H1 (cell line): ENCODE results near the gene TENT4A. TPM values are rescaled to one million over a fixed set of nuclear protein-coding genes. Genes with fewer than 3 reads are reported as not detected.

ENCODE experiments used
- CTCF ChIA-PET: fragments of 300-600 bp; sonication (Branson Sonifier 250); formaldehyde crosslinking; loops from one replicate; lab custom pipeline; 2021; ENCODE audit not compliant: partially characterized antibody; lab: Charles Lee
- POLR2A ChIA-PET: fragments of 300-600 bp; sonication (Branson Sonifier 250); formaldehyde crosslinking; loops from one replicate; lab custom pipeline; 2021; ENCODE audit warnings: inconsistent platforms; ENCODE audit not compliant: partially characterized antibody; lab: Charles Lee
- DNase-seq, 2 experiments: peaks; one replicate each; pipeline versions ENCODE4 v3.0.0 to v3.0.0-alpha.2; 2010 to 2022; ENCODE audit warnings: low spot score in 2 of 2, low read depth in 1 of 2, mixed read lengths in 1 of 2
- FAIRE-seq: peaks from 2 replicates; lab custom pipeline; 2011; peaks lifted over from hg19 to GRCh38; lab: Jason Lieb, UNC
- H2AFZ ChIP-seq: 2 replicates; pipeline ENCODE4 v1.8.1; 2012; ENCODE audit warnings: low read length, inconsistent platforms
- H2AK5ac ChIP-seq: 2 replicates; pipeline ENCODE4 v1.6.1; 2013; ENCODE audit warnings: low read depth, low read length
- H2BK120ac ChIP-seq: replicated peaks from 2 replicates; pipeline ENCODE3; 2013; ENCODE audit warnings: low read depth, low read length, inconsistent platforms
- H2BK12ac ChIP-seq: 2 replicates; pipeline ENCODE4 v1.6.1; 2013; ENCODE audit warnings: low read depth, low read length
- H2BK15ac ChIP-seq: 2 replicates; pipeline ENCODE4 v1.6.1; 2013; ENCODE audit warnings: low read length
- H2BK20ac ChIP-seq: 2 replicates; pipeline ENCODE4 v1.6.1; 2013; ENCODE audit warnings: low read length
- H2BK5ac ChIP-seq: 2 replicates; pipeline ENCODE4 v1.6.1; 2013; ENCODE audit warnings: low read depth, low read length
- H3K14ac ChIP-seq: 2 replicates; pipeline ENCODE4 v1.6.1; 2013; ENCODE audit warnings: inconsistent platforms; ENCODE audit not compliant: insufficient read length
- H3K18ac ChIP-seq: 2 replicates; pipeline ENCODE4 v1.6.1; 2013; ENCODE audit warnings: low read length; ENCODE audit errors: extremely low read depth
- H3K23ac ChIP-seq: 2 replicates; pipeline ENCODE4 v1.6.1; 2013; ENCODE audit warnings: inconsistent platforms; ENCODE audit not compliant: insufficient read length
- H3K23me2 ChIP-seq: 2 replicates; pipeline ENCODE4 v1.6.1; 2013; ENCODE audit warnings: low read depth, low read length
- H3K27ac ChIP-seq: 2 replicates; pipeline ENCODE4 v1.6.1; 2011; ENCODE audit warnings: low read depth, low read length, inconsistent platforms
- H3K27me3 ChIP-seq, 4 experiments: replicated peaks in 1 of 4; 1 replicate in 1 of 4; 2 replicates in 3 of 4; pipeline versions ENCODE4 v1.6.1 to v1.8.1; 2011 to 2013; ENCODE audit warnings: low read length in 3 of 4, mild to moderate bottlenecking in 3 of 4, inconsistent platforms in 2 of 4, mixed read lengths in 2 of 4, moderate library complexity in 1 of 4; ENCODE audit not compliant: control insufficient read depth in 3 of 4, insufficient read depth in 3 of 4; ENCODE audit errors: extremely low read depth in 1 of 4
- H3K36me3 ChIP-seq, 4 experiments: 2 replicates each; pipeline versions ENCODE4 v1.6.1 to v1.8.1; 2011 to 2013; ENCODE audit warnings: mild to moderate bottlenecking in 4 of 4, low read length in 3 of 4, moderate library complexity in 2 of 4, control low read depth in 1 of 4, inconsistent platforms in 1 of 4; ENCODE audit not compliant: insufficient read depth in 4 of 4, control insufficient read depth in 2 of 4
- H3K4ac ChIP-seq: replicated peaks from 2 replicates; pipeline ENCODE3; 2013; ENCODE audit warnings: low read length, low read depth, mixed read lengths, inconsistent platforms; ENCODE audit not compliant: insufficient read length
- H3K4me1 ChIP-seq, 4 experiments: replicated peaks in 1 of 4; 1 replicate in 1 of 4; 2 replicates in 3 of 4; pipeline versions ENCODE4 v1.6.1 to v1.8.1; 2011 to 2013; ENCODE audit warnings: low read length in 3 of 4, inconsistent platforms in 2 of 4, mixed read lengths in 1 of 4; ENCODE audit not compliant: insufficient read depth in 4 of 4, control insufficient read depth in 3 of 4
- H3K4me2 ChIP-seq, 2 experiments: 2 replicates each; pipeline versions ENCODE4 v1.6.1 to v1.8.1; 2011 to 2013; ENCODE audit warnings: low read depth in 2 of 2, low read length in 2 of 2, control low read depth in 1 of 2, inconsistent platforms in 1 of 2, mild to moderate bottlenecking in 1 of 2; ENCODE audit not compliant: insufficient read depth in 1 of 2
- H3K4me3 ChIP-seq, 4 experiments: fragments of 200-600, 300-600 bp in 1 of 4; sonication (generic), shearing (Covaris generic), sonication (Bioruptor Twin) in 1 of 4; 2 replicates each; pipeline versions ENCODE4 v1.5.1 to v1.8.1; 2011 to 2016; ENCODE audit warnings: low read length in 4 of 4, low read depth in 3 of 4, control low read depth in 2 of 4, inconsistent platforms in 2 of 4, mild to moderate bottlenecking in 2 of 4, mixed read lengths in 1 of 4, moderate library complexity in 1 of 4; ENCODE audit not compliant: insufficient read depth in 2 of 4; ENCODE audit errors: extremely low read depth in 1 of 4
- H3K56ac ChIP-seq: replicated peaks from 2 replicates; pipeline ENCODE3; 2013; ENCODE audit warnings: low read depth, mild to moderate bottlenecking, mixed read lengths, low read length, inconsistent platforms; ENCODE audit not compliant: insufficient read length
- H3K79me1 ChIP-seq: 2 replicates; pipeline ENCODE4 v1.6.1; 2013; ENCODE audit warnings: low read depth, low read length, control low read depth
- H3K79me2 ChIP-seq, 2 experiments: 2 replicates each; pipeline versions ENCODE4 v1.6.1 to v1.8.1; 2012 to 2013; ENCODE audit warnings: low read length in 2 of 2, mild to moderate bottlenecking in 2 of 2, inconsistent platforms in 1 of 2; ENCODE audit not compliant: insufficient read depth in 2 of 2, control insufficient read depth in 1 of 2
- H3K9ac ChIP-seq, 4 experiments: replicated peaks in 1 of 4; 1 replicate in 1 of 4; 2 replicates in 3 of 4; pipeline versions ENCODE4 v1.6.1 to v1.8.1; 2011 to 2013; ENCODE audit warnings: low read depth in 3 of 4, low read length in 3 of 4, control low read depth in 2 of 4, mild to moderate bottlenecking in 2 of 4, moderate library complexity in 2 of 4, inconsistent platforms in 1 of 4; ENCODE audit errors: extremely low read depth in 1 of 4
- H3K9me3 ChIP-seq, 2 experiments: 2 replicates each; pipeline versions ENCODE4 v1.6.1 to v1.8.1; 2012 to 2013; ENCODE audit warnings: mild to moderate bottlenecking in 2 of 2, moderate library complexity in 2 of 2, control low read depth in 1 of 2, inconsistent platforms in 1 of 2, low read depth in 1 of 2, low read length in 1 of 2, mixed read lengths in 1 of 2; ENCODE audit not compliant: insufficient read depth in 2 of 2
- H4K20me1 ChIP-seq, 2 experiments: replicated peaks in 1 of 2; 2 replicates each; pipeline versions ENCODE3 to v1.8.1; 2011 to 2013; ENCODE audit warnings: inconsistent platforms in 2 of 2, low read length in 2 of 2, mild to moderate bottlenecking in 1 of 2; ENCODE audit not compliant: insufficient read depth in 2 of 2, control insufficient read depth in 1 of 2
- H4K5ac ChIP-seq: 2 replicates; pipeline ENCODE4 v1.6.1; 2013; ENCODE audit warnings: low read length, low read depth, mixed read lengths, inconsistent platforms; ENCODE audit not compliant: insufficient read length
- H4K8ac ChIP-seq: 2 replicates; pipeline ENCODE4 v1.8.0; 2013; ENCODE audit warnings: mild to moderate bottlenecking, moderate library complexity, low read length, inconsistent platforms; ENCODE audit not compliant: insufficient read depth; ENCODE audit errors: extremely low read depth
- H4K91ac ChIP-seq: replicated peaks from 2 replicates; pipeline ENCODE3; 2013; ENCODE audit warnings: low read length, mixed read lengths, inconsistent platforms; ENCODE audit not compliant: insufficient read length
- BCL11A ChIP-seq, 2 experiments: IDR thresholded peaks; one replicate each; pipeline ENCODE4 v1.6.1; 2011; ENCODE audit warnings: low read depth in 2 of 2, low read length in 2 of 2, mild to moderate bottlenecking in 2 of 2
- EGR1 ChIP-seq: IDR thresholded peaks from 2 replicates; pipeline ENCODE4 v1.6.1; 2011; ENCODE audit warnings: low read depth, low read length, borderline replicate concordance
- JUND ChIP-seq: IDR thresholded peaks from 2 replicates; pipeline ENCODE4 v1.6.1; 2011; ENCODE audit warnings: mild to moderate bottlenecking, improper control_type of control experiment, low read length
- KDM1A ChIP-seq: fragments of 200-600, 300-600 bp; sonication (generic); IDR thresholded peaks from 2 replicates; pipeline ENCODE4 v1.7.1; 2016; ENCODE audit warnings: mild to moderate bottlenecking, low read length, borderline replicate concordance
- KDM4A ChIP-seq: IDR thresholded peaks from one replicate; pipeline ENCODE4 v1.7.1; 2012; ENCODE audit warnings: low read depth, mild to moderate bottlenecking, moderate library complexity, low read length, inconsistent platforms; ENCODE audit not compliant: severe bottlenecking
- POLR2AphosphoS5 ChIP-seq: IDR thresholded peaks from 2 replicates; pipeline ENCODE4 v1.6.1; 2011; ENCODE audit warnings: low read depth, low read length
- TAF1 ChIP-seq: IDR thresholded peaks from 2 replicates; pipeline ENCODE4 v1.6.1; 2011; ENCODE audit warnings: mild to moderate bottlenecking, low read depth, low read length
- WGBS, 2 experiments: shearing (Covaris generic) in 1 of 2; methylation state at CpG; one replicate each; pipeline versions ENCODE4 v1.1.6 to v1.1.7; 2013 to 2015; ENCODE audit warnings: low lambda C conversion rate in 2 of 2, mixed read lengths in 2 of 2, inconsistent platforms in 1 of 2, low coverage in 1 of 2, missing lambda C conversion rate in 1 of 2; ENCODE audit not compliant: insufficient replicate concordance in 2 of 2, insufficient coverage in 1 of 2, insufficient read length in 1 of 2; ENCODE audit errors: extremely low coverage in 1 of 2, missing lambda C conversion rate in 1 of 2; 5-methylcytosine and 5-hydroxymethylcytosine counted together
- polyA plus RNA-seq, 7 experiments: library from polyadenylated mRNA; depleted of rRNA in 3 of 7; stranded (reverse) in 5 of 7; unstranded in 2 of 7; fragments of >200 nt in 5 of 7; fragments of 200-250 nt in 2 of 7; gene quantifications; 1 replicate in 5 of 7; 2 replicates in 1 of 7; 4 replicates in 1 of 7; pipeline versions ENCODE4 v1.2.1 to v1.2.3, GENCODE V29; 2011 to 2013; ENCODE audit warnings: missing spikeins in 2 of 7, mixed read lengths in 2 of 7
- total RNA-seq: library from RNA; stranded (reverse); fragmentation: NEBNext Ultra II Directional; extraction: Animal tissue kit (Norgen Biotek cat#: 25700); gene quantifications from 2 replicates; pipeline ENCODE4 v1.2.1, GENCODE V29; 2021

Gene TENT4A
- total and polyA plus RNA-seq, 2 of the 8 experiments (the other 6 are each of a cell fraction or from before 2014, with no cell fraction given) = 8.9 to 25.1 TPM

GRCh38 chr5:6700074-6700684, 13.1 kb upstream of the TENT4A start:
- ChIA-PET CTCF (interaction anchor here (1.2 kb wide), 1 partner anchor 10 kb away, joined by 5 read pairs; no protein-coding TSS in a partner anchor), POLR2A (interaction anchor here (1.2 to 1.7 kb wide), 4 partner anchors 11 to 67 kb away, joined by 4 to 9 read pairs (median 6); partner anchors contain the start of genes NSUN2 and SRD5A1)
- H3K4me2 ChIP-seq = no peak overlapping the region
- WGBS, 2 experiments = 61% methylated on average over 11 of the region's 11 CpGs; no CpG with 5 or more reads in 1 of the 2 experiments
- H3K4me3 ChIP-seq = no peak overlapping the region
- H3K27ac ChIP-seq = no peak overlapping the region
- H2BK20ac ChIP-seq = no peak overlapping the region
- no peak overlapping the region for H3K14ac ChIP-seq
- no peak for TF ChIP-seq KDM1A
- TF ChIP-seq BCL11A (IDR thresholded peaks at IDR 0.05; ENCODE audit: low read depth in 2 of 2, low read length in 2 of 2) = no peak
- no peak for TF ChIP-seq EGR1
- no peak for TF ChIP-seq KDM4A
- no peak for TF ChIP-seq JUND
- TF ChIP-seq TAF1 = no peak
- TF ChIP-seq POLR2AphosphoS5 = no peak
- no peak overlapping the region for H4K91ac ChIP-seq
- FAIRE-seq = no peak
- H3K36me3 ChIP-seq = no peaks in the 10 kb centered on the region
- H3K9me3 ChIP-seq = no peaks in the 10 kb centered on the region
- H4K5ac ChIP-seq = no peak overlapping the region
- H3K79me2 ChIP-seq = no peaks in the 10 kb centered on the region
- no peak overlapping the region for H3K9ac ChIP-seq
- peak overlapping the region; percentile 47; the same call in 1 of the 2 replicates for H2AFZ ChIP-seq
- H2BK120ac ChIP-seq = no peak overlapping the region
- H2BK15ac ChIP-seq = no peak overlapping the region
- no peak overlapping the region for H2AK5ac ChIP-seq
- no peak overlapping the region for H3K4ac ChIP-seq
- no peaks in the 10 kb centered on the region for H3K23me2 ChIP-seq
- H2BK5ac ChIP-seq = no peak overlapping the region
- no peak overlapping the region for H3K56ac ChIP-seq
- H3K23ac ChIP-seq = no peak overlapping the region
- no peak overlapping the region; the same call in 1 of the 2 replicates for H3K18ac ChIP-seq
- H2BK12ac ChIP-seq = no peak overlapping the region
- peaks cover 3 to 12% (median 6%) of the 10 kb centered on the region in 4 experiments; a peak in 6 of 7 replicates for H3K4me1 ChIP-seq
- no peaks in the 10 kb centered on the region for H4K20me1 ChIP-seq
- H3K79me1 ChIP-seq = no peaks in the 10 kb centered on the region
- no peaks in the 10 kb centered on the region for H3K27me3 ChIP-seq
- no peak for DNase-seq
- H4K8ac ChIP-seq = no peak overlapping the region
